NT2/D1 (cell line): ENCODE results near the gene HMGB4.

Experiments
- DNase-seq: peaks from one replicate; pipeline ENCODE4 v3.0.0-alpha.2; 2011; ENCODE audit warnings: low read depth, low spot score
- H3K27me3 ChIP-seq: 2 replicates; pipeline ENCODE4 v1.6.0; 2011; ENCODE audit warnings: mild to moderate bottlenecking; ENCODE audit not compliant: insufficient read length, insufficient read depth
- H3K36me3 ChIP-seq: 2 replicates; pipeline ENCODE4 v1.6.1; 2011; ENCODE audit warnings: mild to moderate bottlenecking, low read length, mixed read lengths; ENCODE audit not compliant: insufficient read depth, insufficient read length
- H3K4me1 ChIP-seq: 2 replicates; pipeline ENCODE4 v1.5.1; 2011; ENCODE audit not compliant: insufficient read depth, insufficient read length
- H3K4me3 ChIP-seq: 2 replicates; pipeline ENCODE4 v1.5.1; 2011; ENCODE audit warnings: low read depth; ENCODE audit not compliant: insufficient read length
- H3K9ac ChIP-seq: 2 replicates; pipeline ENCODE4 v1.6.0; 2011; ENCODE audit warnings: low read depth; ENCODE audit not compliant: insufficient read length
- H3K9me3 ChIP-seq: 2 replicates; pipeline ENCODE4 v1.5.1; 2011; ENCODE audit warnings: mild to moderate bottlenecking, low read length; ENCODE audit not compliant: insufficient read depth
- SUZ12 ChIP-seq: IDR thresholded peaks from 2 replicates; pipeline ENCODE4 v1.6.1; 2011; ENCODE audit not compliant: insufficient read length, insufficient read depth; ENCODE audit errors: extremely low read depth
- YY1 ChIP-seq: IDR thresholded peaks from 2 replicates; pipeline ENCODE4 v1.6.1; 2011; ENCODE audit not compliant: insufficient read length, insufficient read depth
- ZNF274 ChIP-seq: IDR thresholded peaks from 2 replicates; pipeline ENCODE4 v1.6.1; 2011; ENCODE audit warnings: mild to moderate bottlenecking, low read depth, low read length

HMGB4 gene

GRCh38 chr1:33828059-33828458 is 35.8 kb upstream of the HMGB4 start:
- TF ChIP-seq ZNF274 (no peak), YY1 (no peak), SUZ12 (no peak)
- H3K9ac ChIP-seq: no peak overlapping the region
- DNase-seq: no peak
- H3K4me3 ChIP-seq: no peak overlapping the region
- H3K4me1 ChIP-seq: no peaks in the 10 kb centered on the region
- no peaks in the 10 kb centered on the region for H3K27me3 ChIP-seq
- H3K9me3 ChIP-seq: peaks cover 16% of the 10 kb centered on the region; the same call in 1 of the 2 replicates
- no peaks in the 10 kb centered on the region for H3K36me3 ChIP-seq

GRCh38 chr1:33828654-33829053 is 35.2 kb upstream of the HMGB4 start:
- Histone ChIP-seq H3K9me3 (peaks cover 16% of the 10 kb centered on the region; the same call in 1 of the 2 replicates), H3K36me3 (no peaks in the 10 kb centered on the region), H3K4me3 (no peak overlapping the region), H3K4me1 (no peaks in the 10 kb centered on the region), H3K9ac (no peak overlapping the region), H3K27me3 (no peaks in the 10 kb centered on the region)
- no peak for DNase-seq
- no peak for TF ChIP-seq SUZ12
- TF ChIP-seq ZNF274: no peak
- TF ChIP-seq YY1: no peak

- TF ChIP-seq ZNF274 (no peak), YY1 (no peak), SUZ12 (no peak)
- Histone ChIP-seq H3K27me3 (no peaks in the 10 kb centered on the region), H3K4me3 (no peak overlapping the region)
Measured at GRCh38 chr1:33836911-33837310, 27.0 kb upstream of the HMGB4 start.

GRCh38 chr1:33837635-33838034 is 26.2 kb upstream of the HMGB4 start:
- Histone ChIP-seq H3K27me3 (no peaks in the 10 kb centered on the region), H3K4me3 (no peak overlapping the region), H3K9me3 (peaks cover 15% of the 10 kb centered on the region; the same call in 1 of the 2 replicates), H3K4me1 (no peaks in the 10 kb centered on the region), H3K36me3 (no peaks in the 10 kb centered on the region), H3K9ac (no peak overlapping the region)
- TF ChIP-seq YY1: no peak
- no peak for TF ChIP-seq ZNF274
- no peak for TF ChIP-seq SUZ12
- DNase-seq: no peak

More at GRCh38 chr1:33836911-33837310, 27.0 kb upstream of the HMGB4 start:
- H3K4me1 ChIP-seq: no peaks in the 10 kb centered on the region
- H3K9ac ChIP-seq: no peak overlapping the region
- H3K9me3 ChIP-seq: peaks cover 15% of the 10 kb centered on the region; the same call in 1 of the 2 replicates
- no peaks in the 10 kb centered on the region for H3K36me3 ChIP-seq
- no peak for DNase-seq

DNA sequence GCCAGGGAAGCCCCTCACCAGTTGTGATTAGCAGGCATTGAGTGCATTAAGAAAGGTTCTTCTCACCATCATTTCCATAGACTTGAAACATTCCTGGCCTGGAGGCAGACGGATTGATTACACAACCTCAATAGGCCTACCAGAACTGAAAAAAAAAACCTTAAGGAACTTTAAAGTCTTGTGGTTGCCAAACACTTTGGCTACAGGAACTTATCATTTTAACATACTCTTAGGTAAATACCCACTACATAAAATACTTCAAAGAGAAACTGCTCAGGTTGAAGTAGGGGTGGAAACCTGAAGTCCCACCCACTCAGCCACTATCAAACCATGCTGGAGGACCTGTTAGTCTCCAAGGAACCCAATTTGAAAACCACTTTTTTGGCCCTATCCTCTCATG is 22.4 kb upstream of the HMGB4 start:
- DNase-seq: no peak
- H3K4me1 ChIP-seq: no peaks in the 10 kb centered on the region
- H3K9ac ChIP-seq: no peak overlapping the region
- H3K9me3 ChIP-seq: peaks cover 7% of the 10 kb centered on the region; the same call in 1 of the 2 replicates
- H3K27me3 ChIP-seq: no peaks in the 10 kb centered on the region
- TF ChIP-seq SUZ12 (no peak), YY1 (no peak), ZNF274 (no peak)
- H3K4me3 ChIP-seq: no peak overlapping the region
- no peaks in the 10 kb centered on the region for H3K36me3 ChIP-seq

DNA sequence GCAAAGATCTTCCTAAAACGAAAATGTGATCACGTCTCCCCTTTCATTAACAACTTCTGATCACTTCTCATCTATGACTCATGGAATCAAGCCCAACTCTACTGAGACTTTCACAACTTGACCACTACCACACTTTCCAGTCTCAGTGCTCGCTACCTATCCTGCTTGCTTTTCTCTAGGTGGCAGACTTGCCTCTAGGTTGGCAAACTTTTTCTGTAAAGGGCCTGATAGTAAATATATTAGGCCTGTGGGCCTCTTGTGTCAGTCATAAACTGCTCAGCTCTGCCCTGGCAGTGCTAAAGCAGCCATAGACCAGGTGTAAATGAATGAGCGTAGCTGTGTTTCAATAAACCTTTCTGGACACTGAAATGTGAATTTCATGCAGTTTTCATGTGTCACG is 21.5 kb upstream of the HMGB4 start:
- Histone ChIP-seq H3K36me3 (no peaks in the 10 kb centered on the region), H3K4me3 (no peak overlapping the region), H3K9ac (no peak overlapping the region), H3K9me3 (no peaks in the 10 kb centered on the region), H3K27me3 (no peaks in the 10 kb centered on the region), H3K4me1 (no peaks in the 10 kb centered on the region)
- no peak for TF ChIP-seq YY1
- no peak for DNase-seq

DNA sequence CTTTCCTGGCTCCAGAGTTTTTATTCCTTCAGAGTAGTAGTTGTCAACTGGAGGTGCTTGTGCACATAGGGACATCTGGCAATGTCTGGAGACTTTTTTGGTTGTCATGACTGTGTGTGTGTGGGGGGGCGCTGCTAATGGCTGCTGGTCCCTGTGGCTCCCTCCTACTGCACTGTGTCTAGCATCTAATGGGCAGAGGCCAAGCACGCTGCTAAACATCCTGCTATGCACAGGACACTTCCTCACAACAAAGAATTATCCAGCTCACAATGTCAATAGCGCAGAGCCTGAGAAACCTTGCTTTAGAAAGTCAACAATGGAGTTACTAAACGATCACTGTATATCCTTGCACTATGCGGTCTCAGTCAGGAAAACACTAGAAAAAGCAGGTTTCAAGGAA is 19.7 kb upstream of the HMGB4 start:
- no peak for DNase-seq
- H3K4me1 ChIP-seq: peaks cover 5% of the 10 kb centered on the region
- no peak overlapping the region for H3K4me3 ChIP-seq
- no peak for TF ChIP-seq YY1
- TF ChIP-seq ZNF274: no peak
- no peak for TF ChIP-seq SUZ12
- no peaks in the 10 kb centered on the region for H3K36me3 ChIP-seq
- no peak overlapping the region for H3K9ac ChIP-seq
- no peaks in the 10 kb centered on the region for H3K27me3 ChIP-seq
- H3K9me3 ChIP-seq: no peaks in the 10 kb centered on the region

- H3K4me1 ChIP-seq: peaks cover 7% of the 10 kb centered on the region
- no peak for TF ChIP-seq SUZ12
- TF ChIP-seq YY1: no peak
- TF ChIP-seq ZNF274: no peak
- H3K27me3 ChIP-seq: no peaks in the 10 kb centered on the region
- no peak overlapping the region for H3K4me3 ChIP-seq
- DNase-seq: no peak
- H3K36me3 ChIP-seq: no peaks in the 10 kb centered on the region
- no peaks in the 10 kb centered on the region for H3K9me3 ChIP-seq
- H3K9ac ChIP-seq: no peak overlapping the region
Measured at GRCh38 chr1:33846861-33847260, 17.0 kb upstream of the HMGB4 start.
